Prostate gland (tissue), 2 donors: Measurements from ENCODE around the gene NR6A1. TPM values are rescaled to one million over a fixed set of nuclear protein-coding genes. Genes with fewer than 3 reads are reported as not detected.

Experiments
- DNase-seq: peaks from one replicate; pipeline ENCODE4 v3.0.0-alpha.2; 2019; ENCODE audit warnings: low spot score
- H3K27ac ChIP-seq, 2 donors: fragments of 200-600 bp; sonication (generic); 2 replicates each; pipeline ENCODE4 v1.5.1; 2017 to 2019
- H3K27me3 ChIP-seq: fragments of 200-600 bp; sonication (generic); replicated peaks from 2 replicates; pipeline ENCODE4 v1.5.1; 2019; ENCODE audit not compliant: insufficient read depth
- H3K36me3 ChIP-seq, 2 donors: fragments of 200-600 bp; sonication (generic); 1 replicate in 1 of 2; 2 replicates in 1 of 2; pipeline versions ENCODE4 v1.5.1 to v1.8.1; 2017 to 2019
- H3K4me1 ChIP-seq: fragments of 200-600 bp; sonication (generic); replicated peaks from 2 replicates; pipeline ENCODE4 v1.5.1; 2019
- H3K4me3 ChIP-seq, 2 donors: fragments of 200-600 bp; sonication (generic); 2 replicates each; pipeline ENCODE4 v1.5.1; 2017 to 2019
- H3K9me3 ChIP-seq: fragments of 200-600 bp; sonication (generic); 2 replicates; pipeline ENCODE4 v1.5.1; 2017
- POLR2A ChIP-seq: fragments of 450-650 bp; IDR thresholded peaks from one replicate; pipeline ENCODE4 v1.6.1; 2016; ENCODE audit warnings: antibody characterized with exemption, mild to moderate bottlenecking
- POLR2AphosphoS5 ChIP-seq: sonication (generic); formaldehyde crosslinking; IDR thresholded peaks from one replicate; pipeline ENCODE4 v1.6.1; 2017; ENCODE audit warnings: antibody characterized with exemption
- WGBS: methylation state at CpG from one replicate; pipeline ENCODE4 v1.1.5; 2018; 5-methylcytosine and 5-hydroxymethylcytosine counted together
- intact Hi-C: fragments of 100-400 bp; cut with DNase I; formaldehyde crosslinking; loops from one replicate; pipeline ENCODE4 v1.14.2; 2022
- total RNA-seq, 2 donors: library from RNA; depleted of rRNA; stranded (reverse); fragments of >200 nt; gene quantifications; one replicate each; pipeline ENCODE4 v1.1.0, GENCODE V29; 2016
- TF ChIP-seq, protein P1 (sequence below), 4 experiments: fragments of 200-600 bp in 2 of 4; fragments of 450-650 bp in 2 of 4; sonication (generic) in 2 of 4; IDR thresholded peaks; 1 replicate in 3 of 4; 2 replicates in 1 of 4; pipeline ENCODE4 v1.5.1; 2016 to 2019; ENCODE audit warnings: antibody characterized with exemption in 4 of 4, mild to moderate bottlenecking in 2 of 4, moderate library complexity in 2 of 4

NR6A1 gene
- total RNA-seq, 2 donors from 2014 or later = 1.3 to 53.7 TPM

DNA sequence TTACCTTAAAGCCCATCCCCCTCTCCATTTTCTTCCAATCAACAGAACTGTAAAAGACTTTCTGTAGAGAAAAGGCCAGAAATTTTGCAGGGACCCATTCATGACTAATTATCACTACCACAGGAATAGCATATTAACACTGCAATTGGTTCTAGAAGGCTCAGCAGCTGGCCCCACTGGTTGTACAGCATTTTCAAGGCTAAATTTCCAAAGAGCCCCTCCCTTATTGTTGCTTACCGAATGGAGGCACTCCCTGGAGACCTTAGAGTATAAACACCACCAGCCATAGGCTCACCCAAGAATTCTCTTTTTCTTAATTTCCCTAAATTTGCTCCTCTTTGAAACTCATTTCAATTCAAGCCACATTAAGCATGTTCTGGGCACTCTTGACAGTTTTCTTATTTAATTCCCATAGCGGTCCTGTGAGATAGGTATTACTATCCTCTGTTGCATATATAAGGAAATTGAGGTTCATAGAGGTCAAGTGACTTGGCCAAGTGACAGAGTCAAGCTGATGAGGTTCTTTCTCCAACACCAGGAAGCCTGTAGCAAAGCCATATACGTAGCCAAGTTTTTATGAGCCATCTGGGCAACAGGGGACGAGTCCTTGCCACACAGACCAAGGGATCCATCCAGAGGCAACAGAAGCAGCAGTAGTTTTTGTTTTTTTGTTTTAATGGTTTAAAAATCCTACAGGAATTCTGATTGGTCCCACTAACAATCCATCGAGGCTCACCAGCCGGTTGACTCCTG, 180.0 kb downstream of the NR6A1 start:
- no peak for DNase-seq
- Histone ChIP-seq H3K36me3 (no peaks in the 10 kb centered on the region), H3K4me1 (no peaks in the 10 kb centered on the region), H3K9me3 (no peaks in the 10 kb centered on the region), H3K27ac (no peak overlapping the region), H3K27me3 (no peaks in the 10 kb centered on the region), H3K4me3 (no peak overlapping the region)
- intact Hi-C loops = no loop called here
- no peak for TF ChIP-seq POLR2A
- TF ChIP-seq, protein P1, sequence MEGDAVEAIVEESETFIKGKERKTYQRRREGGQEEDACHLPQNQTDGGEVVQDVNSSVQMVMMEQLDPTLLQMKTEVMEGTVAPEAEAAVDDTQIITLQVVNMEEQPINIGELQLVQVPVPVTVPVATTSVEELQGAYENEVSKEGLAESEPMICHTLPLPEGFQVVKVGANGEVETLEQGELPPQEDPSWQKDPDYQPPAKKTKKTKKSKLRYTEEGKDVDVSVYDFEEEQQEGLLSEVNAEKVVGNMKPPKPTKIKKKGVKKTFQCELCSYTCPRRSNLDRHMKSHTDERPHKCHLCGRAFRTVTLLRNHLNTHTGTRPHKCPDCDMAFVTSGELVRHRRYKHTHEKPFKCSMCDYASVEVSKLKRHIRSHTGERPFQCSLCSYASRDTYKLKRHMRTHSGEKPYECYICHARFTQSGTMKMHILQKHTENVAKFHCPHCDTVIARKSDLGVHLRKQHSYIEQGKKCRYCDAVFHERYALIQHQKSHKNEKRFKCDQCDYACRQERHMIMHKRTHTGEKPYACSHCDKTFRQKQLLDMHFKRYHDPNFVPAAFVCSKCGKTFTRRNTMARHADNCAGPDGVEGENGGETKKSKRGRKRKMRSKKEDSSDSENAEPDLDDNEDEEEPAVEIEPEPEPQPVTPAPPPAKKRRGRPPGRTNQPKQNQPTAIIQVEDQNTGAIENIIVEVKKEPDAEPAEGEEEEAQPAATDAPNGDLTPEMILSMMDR (IDR thresholded peaks at IDR 0.05) = no peak
- no peak for TF ChIP-seq POLR2AphosphoS5
- WGBS = 77% methylated on average over 6 of the region's 6 CpGs

DNA sequence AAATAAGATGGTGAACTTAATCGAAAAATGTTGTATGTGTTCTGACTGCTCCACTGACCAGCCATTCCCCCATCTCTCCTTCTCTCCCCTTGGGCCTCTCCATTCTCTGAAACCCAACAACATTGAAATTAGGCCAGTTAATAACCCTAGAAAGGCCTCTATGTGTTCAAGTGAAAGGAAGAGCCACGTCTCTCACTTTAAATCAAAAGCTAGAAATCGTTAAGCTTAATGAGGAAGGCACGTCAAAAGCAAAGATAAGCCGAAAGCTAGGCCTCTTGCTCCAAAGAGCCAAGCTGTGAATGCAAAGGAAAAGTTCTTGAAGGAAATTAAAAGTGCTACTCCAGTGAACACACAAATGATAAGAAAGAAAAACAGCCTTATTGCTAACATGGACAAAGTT, 186.5 kb downstream of the NR6A1 start:
- no peaks in the 10 kb centered on the region for H3K27me3 ChIP-seq
- H3K4me1 ChIP-seq = no peaks in the 10 kb centered on the region
- no peaks in the 10 kb centered on the region for H3K9me3 ChIP-seq
- no peaks in the 10 kb centered on the region for H3K36me3 ChIP-seq
- DNase-seq = no peak
- TF ChIP-seq POLR2A = no peak
- 85% methylated on average over 5 of the region's 5 CpGs for WGBS
- intact Hi-C loops = no loop called here
- H3K27ac ChIP-seq = no peak overlapping the region
- no peak overlapping the region for H3K4me3 ChIP-seq

DNA sequence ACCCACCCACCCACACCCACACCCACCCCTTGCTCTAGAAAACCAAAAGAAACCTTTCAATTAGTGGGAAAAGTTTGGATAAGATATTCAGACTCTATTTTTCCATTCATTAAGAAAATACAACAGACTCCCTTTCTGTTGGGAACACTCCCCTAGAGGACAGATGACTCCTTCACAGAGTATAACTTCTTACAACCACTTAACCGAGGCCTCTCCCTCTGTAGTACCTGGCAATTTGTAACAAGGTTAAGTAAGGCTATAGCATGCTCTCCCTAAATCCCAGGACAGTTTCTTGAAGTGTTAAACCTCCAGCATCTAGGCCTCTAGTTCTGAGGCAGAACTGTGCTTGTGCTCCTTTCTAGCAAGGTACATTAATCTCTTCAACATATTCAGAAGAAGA, 188.0 kb downstream of the NR6A1 start:
- Histone ChIP-seq H3K9me3 (no peaks in the 10 kb centered on the region), H3K27ac (no peak overlapping the region), H3K27me3 (no peaks in the 10 kb centered on the region), H3K4me1 (no peaks in the 10 kb centered on the region), H3K36me3 (no peaks in the 10 kb centered on the region), H3K4me3 (no peak overlapping the region)
- no peak for TF ChIP-seq POLR2AphosphoS5
- TF ChIP-seq, protein P1 (IDR thresholded peaks at IDR 0.05) = no peak
- no peak for TF ChIP-seq POLR2A
- WGBS = 46% methylated on average over 1 of the region's 1 CpG
- intact Hi-C loops = no loop called here
- DNase-seq = no peak

DNA sequence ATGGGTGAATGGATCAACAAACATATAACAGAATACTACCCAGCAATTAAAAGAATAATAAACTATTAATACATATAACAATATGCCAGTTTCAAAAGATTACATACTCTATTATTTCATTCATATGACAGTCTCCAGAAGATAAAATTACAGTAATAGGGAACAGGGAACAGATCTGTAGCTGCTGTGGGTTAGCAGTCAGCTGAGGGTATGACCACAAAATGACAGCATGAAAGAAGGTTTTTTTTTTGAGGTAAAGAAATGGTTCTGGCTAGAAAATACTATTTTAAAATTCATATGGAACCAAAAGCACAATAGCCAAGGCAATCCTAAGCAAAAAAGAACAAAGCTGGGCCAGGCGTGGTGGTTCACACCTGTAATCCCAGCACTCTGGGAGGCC, 190.9 kb downstream of the NR6A1 start:
- Histone ChIP-seq H3K27me3 (no peaks in the 10 kb centered on the region), H3K27ac (no peak overlapping the region), H3K4me1 (no peaks in the 10 kb centered on the region), H3K9me3 (no peaks in the 10 kb centered on the region), H3K36me3 (no peaks in the 10 kb centered on the region), H3K4me3 (no peak overlapping the region)
- intact Hi-C loops = no loop called here
- WGBS = 92% methylated on average over 1 of the region's 1 CpG
- no peak for DNase-seq
- TF ChIP-seq POLR2A = no peak
- TF ChIP-seq, protein P1 (IDR thresholded peaks at IDR 0.05) = no peak

- no peak for DNase-seq
- Histone ChIP-seq H3K27ac (no peak overlapping the region), H3K4me1 (no peaks in the 10 kb centered on the region), H3K9me3 (no peaks in the 10 kb centered on the region), H3K36me3 (no peaks in the 10 kb centered on the region), H3K4me3 (no peak overlapping the region), H3K27me3 (no peaks in the 10 kb centered on the region)
- intact Hi-C loops = no loop called here
- TF ChIP-seq, protein P1 (IDR thresholded peaks at IDR 0.05) = no peak
- no peak for TF ChIP-seq POLR2AphosphoS5
- no peak for TF ChIP-seq POLR2A
- 91% methylated on average over 6 of the region's 6 CpGs for WGBS
Measured at GRCh38 chr9:124576751-124577150, 194.4 kb downstream of the NR6A1 start.
